Adrenal gland (tissue), 19 donors: ENCODE results near the gene GTPBP3. TPM values are rescaled to one million over a fixed set of nuclear protein-coding genes. Genes with fewer than 3 reads are reported as not detected.
A peak's percentile ranks its signal among the peaks of the same experiment; 100 is the strongest.

ENCODE experiments used
- DNase-seq, 7 donors: peaks; one replicate each; pipeline ENCODE4 v3.0.0-alpha.2; 2019 to 2020
- H3K27ac ChIP-seq, 5 donors: fragments of 200-600 bp; sonication (generic) in 4 of 5; 1 replicate in 3 of 5; 2 replicates in 2 of 5; pipeline versions ENCODE4 v1.5.1 to v1.8.0; 2016 to 2020; ENCODE audit warnings: mild to moderate bottlenecking in 1 of 5
- H3K27me3 ChIP-seq: fragments of 200-600 bp; 2 replicates; pipeline ENCODE4 v1.8.0; 2021
- H3K36me3 ChIP-seq, 2 donors: fragments of 200-600 bp; replicated peaks in 1 of 2; 1 replicate in 1 of 2; 2 replicates in 1 of 2; pipeline versions ENCODE4 v1.5.1 to v1.8.0; 2018 to 2022
- H3K4me1 ChIP-seq, 2 donors: fragments of 200-600 bp; replicated peaks in 1 of 2; 1 replicate in 1 of 2; 2 replicates in 1 of 2; pipeline versions ENCODE4 v1.5.1 to v1.8.0; 2018 to 2021
- H3K4me3 ChIP-seq, 4 donors: fragments of 200-600 bp; sonication (generic) in 3 of 4; one replicate each; pipeline ENCODE4 v1.5.1; 2016 to 2018
- H3K9me3 ChIP-seq, 3 donors: fragments of 200-600 bp; sonication (generic) in 1 of 3; replicated peaks in 1 of 3; 1 replicate in 2 of 3; 2 replicates in 1 of 3; pipeline versions ENCODE4 v1.5.1 to v1.8.0; 2016 to 2021
- POLR2A ChIP-seq, 2 donors: fragments of 450-650 bp; IDR thresholded peaks; one replicate each; pipeline ENCODE4 v1.6.1; 2017; ENCODE audit warnings: antibody characterized with exemption in 2 of 2, mild to moderate bottlenecking in 2 of 2, moderate library complexity in 1 of 2
- WGBS, 4 donors: extraction: QIAGEN DNeasy Blood & Tissue Kit in 2 of 4; methylation state at CpG; one replicate each; pipeline versions ENCODE4 v1.1.5 to v1.1.7; 2013 to 2017; 5-methylcytosine and 5-hydroxymethylcytosine counted together
- intact Hi-C, 2 donors: fragments of 100-400 bp; cut with DNase I; formaldehyde crosslinking; loops; one replicate each; pipeline versions ENCODE4 v1.14.1 to v1.15.0; 2022 to 2023
- long read RNA-seq, 10 donors: library from polyadenylated mRNA in 3 of 10; unstranded in 2 of 10; stranded (forward) in 1 of 10; transcript quantifications; one replicate each; pipeline ENCODE4 v2.0.0 and lab custom pipeline, GENCODE V29; 2021 to 2026
- polyA plus RNA-seq, 3 donors: library from polyadenylated mRNA; stranded (reverse); fragments of 200-250 nt in 2 of 3; fragments of 350-450 nt in 1 of 3; fragmentation: Illumina TruSeq in 1 of 3; extraction: RNeasy Lipid Tissue Mini Kit (QIAGEN cat#74804) in 1 of 3; gene quantifications; one replicate each; pipeline ENCODE4 v1.2.3, GENCODE V29; 2013 to 2014
- total RNA-seq, 9 donors: library from RNA; depleted of rRNA in 4 of 9; stranded (reverse); fragments of >200 nt in 4 of 9; fragments of 120-200 nt in 1 of 9; fragmentation: NEBNext Ultra II Directional in 1 of 9; extraction: Animal tissue kit (Norgen Biotek cat#: 25700) in 1 of 9; gene quantifications; one replicate each; pipeline versions ENCODE4 v1.1.0 to v1.2.4, GENCODE V29; 2013 to 2023
- TF ChIP-seq, protein P1 (sequence below), 6 experiments: fragments of 450-650 bp in 4 of 6; fragments of 200-600 bp in 2 of 6; sonication (generic) in 1 of 6; IDR thresholded peaks; 1 replicate in 5 of 6; 2 replicates in 1 of 6; pipeline versions ENCODE4 v1.5.1 to v1.8.0; 2016 to 2021; ENCODE audit warnings: antibody characterized with exemption in 6 of 6, mild to moderate bottlenecking in 2 of 6, moderate library complexity in 1 of 6
- donor health status: healthy with polysubstance abuse.
- donor health status: Bipolar disorder and iron deficiency.
- donor health status: DM: yes; HTN: yes; CAD: no.
- donor health status: DM: no; HTN: no; CAD: no.
- donor health status: DM: no; HTN: no; CAD: no.
- donor health status: DM: yes; HTN: yes; CAD: no.

The GTPBP3 gene, protein sequence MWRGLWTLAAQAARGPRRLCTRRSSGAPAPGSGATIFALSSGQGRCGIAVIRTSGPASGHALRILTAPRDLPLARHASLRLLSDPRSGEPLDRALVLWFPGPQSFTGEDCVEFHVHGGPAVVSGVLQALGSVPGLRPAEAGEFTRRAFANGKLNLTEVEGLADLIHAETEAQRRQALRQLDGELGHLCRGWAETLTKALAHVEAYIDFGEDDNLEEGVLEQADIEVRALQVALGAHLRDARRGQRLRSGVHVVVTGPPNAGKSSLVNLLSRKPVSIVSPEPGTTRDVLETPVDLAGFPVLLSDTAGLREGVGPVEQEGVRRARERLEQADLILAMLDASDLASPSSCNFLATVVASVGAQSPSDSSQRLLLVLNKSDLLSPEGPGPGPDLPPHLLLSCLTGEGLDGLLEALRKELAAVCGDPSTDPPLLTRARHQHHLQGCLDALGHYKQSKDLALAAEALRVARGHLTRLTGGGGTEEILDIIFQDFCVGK
- 10 to 100 TPM; 11.8 to 50.4 (median 25.6) TPM for total RNA-seq
- polyA plus RNA-seq: 10 to 100 TPM in 2 of 3 donors, 1 to 10 TPM in 1; 5.5 to 36.8 (median 19.0) TPM
- long read RNA-seq, donor 1, partial matches to known transcripts: 0 of 6 reads
- long read RNA-seq, donor 1, other reads (novel, unspliced or antisense): 0 of 6 reads
- long read RNA-seq, donor 2, partial matches to known transcripts: 0 of 3 reads
- long read RNA-seq, donor 2, other reads (novel, unspliced or antisense): 0 of 3 reads
- long read RNA-seq, donor 3, partial matches to known transcripts: 0 of 1 reads
- long read RNA-seq, donor 3, other reads (novel, unspliced or antisense): 0 of 1 reads
- long read RNA-seq, donor 4, partial matches to known transcripts: 0 of 6 reads
- long read RNA-seq, donor 4, other reads (novel, unspliced or antisense): 0 of 6 reads
- long read RNA-seq, donor 5, transcript GTPBP3-201 (9 exons, 2,579 nt): major isoform, 26 of 65 reads
- long read RNA-seq, donor 5, transcript GTPBP3-222 (9 exons, 2,493 nt): minor isoform, 17 of 65 reads
- long read RNA-seq, donor 5, partial matches to known transcripts: 5 of 65 reads
- long read RNA-seq, donor 5, other reads (novel, unspliced or antisense): 14 of 65 reads
- long read RNA-seq, donor 6, partial matches to known transcripts: 0 of 5 reads
- long read RNA-seq, donor 6, other reads (novel, unspliced or antisense): 2 of 5 reads
- long read RNA-seq, donor 7, partial matches to known transcripts: 0 of 3 reads
- long read RNA-seq, donor 7, other reads (novel, unspliced or antisense): 0 of 3 reads
- long read RNA-seq, donor 8, transcript GTPBP3-201 (9 exons, 2,579 nt): major isoform, 6 of 11 reads
- long read RNA-seq, donor 8, partial matches to known transcripts: 0 of 11 reads
- long read RNA-seq, donor 8, other reads (novel, unspliced or antisense): 0 of 11 reads
- long read RNA-seq, donor 9, partial matches to known transcripts: 0 of 1 reads
- long read RNA-seq, donor 9, other reads (novel, unspliced or antisense): 0 of 1 reads
- long read RNA-seq, donor 10, partial matches to known transcripts: 0 of 2 reads
- long read RNA-seq, donor 10, other reads (novel, unspliced or antisense): 0 of 2 reads

DNA sequence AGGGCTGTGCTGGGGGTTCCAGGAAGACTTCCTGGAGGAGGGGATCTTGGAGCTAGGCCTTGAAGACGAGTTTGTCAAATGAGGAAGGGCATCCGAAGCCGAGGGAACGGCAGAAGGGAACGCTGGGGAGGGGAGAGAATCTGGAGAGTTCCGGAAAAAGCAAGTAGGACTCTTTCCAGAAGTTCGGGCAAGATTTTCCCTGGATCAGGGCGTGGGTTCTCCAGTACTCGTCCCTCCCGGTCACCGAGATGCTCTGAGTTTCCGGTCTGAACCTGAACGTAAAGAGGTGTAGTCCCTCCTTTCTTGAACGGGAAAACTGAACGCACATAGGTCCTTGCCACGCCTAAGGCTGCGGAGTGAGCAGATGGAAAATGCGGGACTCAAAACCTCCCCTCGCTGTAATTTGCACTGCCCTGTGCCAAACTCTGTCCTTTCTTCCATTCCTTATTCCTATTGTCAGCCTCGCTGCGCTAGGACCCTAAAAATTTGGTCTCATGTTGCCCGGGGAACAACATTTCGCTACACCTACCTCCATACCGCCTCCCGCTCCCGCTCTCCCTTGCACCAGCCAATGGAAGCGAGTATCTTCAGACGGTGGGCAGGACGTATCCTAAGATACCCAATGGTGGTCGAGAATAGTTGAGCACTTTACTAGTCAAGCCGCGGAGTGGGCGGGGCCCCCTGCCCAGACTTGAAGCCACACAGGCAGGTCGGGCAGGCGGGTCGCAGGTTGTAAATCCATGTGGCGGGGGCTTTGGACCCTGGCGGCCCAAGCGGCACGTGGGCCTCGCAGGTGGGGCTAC lies at the start of gene GTPBP3:
GTPBP3 (plus strand) TSS at position 682 of the 803 bp plus-strand sequence; CDS start at position 741, 59 bp downstream.
- TF ChIP-seq POLR2A (IDR thresholded peaks at IDR 0.05): peak in 1 of 2 donors; percentile 47
- TF ChIP-seq, protein P1, sequence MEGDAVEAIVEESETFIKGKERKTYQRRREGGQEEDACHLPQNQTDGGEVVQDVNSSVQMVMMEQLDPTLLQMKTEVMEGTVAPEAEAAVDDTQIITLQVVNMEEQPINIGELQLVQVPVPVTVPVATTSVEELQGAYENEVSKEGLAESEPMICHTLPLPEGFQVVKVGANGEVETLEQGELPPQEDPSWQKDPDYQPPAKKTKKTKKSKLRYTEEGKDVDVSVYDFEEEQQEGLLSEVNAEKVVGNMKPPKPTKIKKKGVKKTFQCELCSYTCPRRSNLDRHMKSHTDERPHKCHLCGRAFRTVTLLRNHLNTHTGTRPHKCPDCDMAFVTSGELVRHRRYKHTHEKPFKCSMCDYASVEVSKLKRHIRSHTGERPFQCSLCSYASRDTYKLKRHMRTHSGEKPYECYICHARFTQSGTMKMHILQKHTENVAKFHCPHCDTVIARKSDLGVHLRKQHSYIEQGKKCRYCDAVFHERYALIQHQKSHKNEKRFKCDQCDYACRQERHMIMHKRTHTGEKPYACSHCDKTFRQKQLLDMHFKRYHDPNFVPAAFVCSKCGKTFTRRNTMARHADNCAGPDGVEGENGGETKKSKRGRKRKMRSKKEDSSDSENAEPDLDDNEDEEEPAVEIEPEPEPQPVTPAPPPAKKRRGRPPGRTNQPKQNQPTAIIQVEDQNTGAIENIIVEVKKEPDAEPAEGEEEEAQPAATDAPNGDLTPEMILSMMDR (IDR thresholded peaks at IDR 0.05): no peak
- peak within 1 kb of the TSS; percentile 87 to 100 (median 92) for H3K27ac ChIP-seq
- H3K4me1 ChIP-seq: peaks cover 19 to 26% of the 10 kb centered on the region in 2 donors
- no peaks in the 10 kb centered on the region for H3K9me3 ChIP-seq
- peak; percentile 94 to 99 (median 99) for DNase-seq
- H3K36me3 ChIP-seq: no peaks in the 10 kb centered on the region
- H3K4me3 ChIP-seq: peak within 1 kb of the TSS; percentile 63 to 100 (median 74)
- intact Hi-C loops: no loop called here
- H3K27me3 ChIP-seq: no peaks in the 10 kb centered on the region
- 0% methylated on average over 18 to 41 of the region's 41 CpGs for WGBS, 4 donors

DNA sequence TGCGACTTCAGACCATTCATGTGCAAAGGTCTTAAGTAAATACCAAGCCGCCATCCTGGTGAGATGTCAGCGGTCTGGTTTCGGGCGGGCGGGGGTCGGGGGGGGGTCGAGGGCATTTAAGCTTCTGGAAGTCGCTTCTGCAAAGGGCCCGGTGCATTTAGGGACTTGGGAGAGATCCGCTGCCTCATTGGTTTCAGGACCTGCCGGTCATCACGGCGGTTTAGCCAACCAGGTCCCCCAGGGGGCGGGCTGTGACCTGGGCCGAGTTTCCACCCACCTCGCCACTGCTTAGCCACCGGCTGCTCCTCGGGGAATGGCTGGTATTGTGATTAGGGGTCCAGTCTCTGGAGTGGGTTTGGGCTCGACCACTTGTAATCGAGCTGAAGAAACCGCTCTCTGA lies 47.9 kb upstream of the GTPBP3 start:
- 4 to 13% (median 11%) methylated on average over 13 to 22 of the region's 22 CpGs for WGBS, 4 donors
- H3K4me3 ChIP-seq: no peak overlapping the region
- peaks cover 0 to 16% of the 10 kb centered on the region in 2 donors for H3K4me1 ChIP-seq
- peak; percentile 61 to 88 (median 85) for DNase-seq
- no peaks in the 10 kb centered on the region for H3K9me3 ChIP-seq
- intact Hi-C loops: loop anchor here (10.0 kb wide), 2 partner anchors 85 to 515 kb away; no protein-coding TSS in a partner anchor
- H3K27me3 ChIP-seq: no peaks in the 10 kb centered on the region
- H3K27ac ChIP-seq: no peak overlapping the region
- TF ChIP-seq, protein P1 (IDR thresholded peaks at IDR 0.05): peak in 1 of 6 experiments; percentile 14
- TF ChIP-seq POLR2A (IDR thresholded peaks at IDR 0.05): no peak
- peaks cover 0 to 5% of the 10 kb centered on the region in 2 donors for H3K36me3 ChIP-seq

DNA sequence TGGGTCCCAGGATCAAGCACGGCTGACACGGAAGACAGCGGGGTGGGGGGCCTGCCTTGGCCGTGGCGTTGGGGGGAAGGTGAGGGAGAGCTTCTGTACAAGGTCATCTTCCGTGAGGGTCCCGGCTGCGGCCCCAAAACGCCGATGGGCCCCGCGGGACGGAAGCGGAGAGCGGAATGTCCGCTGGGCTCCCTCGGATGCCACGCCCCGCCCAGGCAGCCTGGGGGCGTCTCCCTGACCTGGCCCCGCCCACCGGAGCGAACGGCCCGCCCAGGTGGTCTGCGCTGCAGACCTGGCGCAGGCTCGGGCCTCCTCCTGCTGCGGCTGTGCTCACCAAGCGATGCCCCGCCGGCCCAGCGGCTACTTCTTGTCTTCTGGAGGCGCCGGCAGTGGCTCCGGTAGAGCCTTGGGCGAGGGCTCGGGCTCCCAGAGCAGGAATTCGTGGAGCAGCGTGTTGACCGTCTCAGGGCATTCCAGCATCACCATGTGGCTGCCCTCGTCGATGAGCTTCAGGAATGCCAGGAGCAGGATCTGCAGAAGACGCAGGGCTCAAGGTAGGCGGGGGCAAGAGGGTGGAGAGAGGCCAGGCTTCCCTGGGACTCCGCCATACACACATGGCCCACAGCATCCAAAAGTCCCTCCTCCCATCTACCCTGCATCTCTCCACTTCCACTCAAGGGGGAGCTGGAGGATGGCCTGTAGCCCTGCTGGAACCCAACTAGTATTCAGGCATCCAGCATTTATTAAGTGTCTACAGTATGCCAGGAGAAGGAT lies 44.9 kb upstream of the GTPBP3 start:
- Histone ChIP-seq H3K4me3 (peak overlapping the region in 2 of 4 donors; percentile 10 to 54), H3K4me1 (peaks cover 7 to 24% of the 10 kb centered on the region in 2 donors), H3K36me3 (peaks cover 0 to 7% of the 10 kb centered on the region in 2 donors), H3K27me3 (no peaks in the 10 kb centered on the region), H3K27ac (peak overlapping the region in 4 of 5 donors; percentile 3 to 84 (median 49)), H3K9me3 (no peaks in the 10 kb centered on the region)
- DNase-seq: peak; percentile 67 to 85 (median 76)
- 1 to 17% (median 6%) methylated on average over 10 to 46 of the region's 46 CpGs for WGBS, 4 donors
- intact Hi-C loops: loop anchor here in 1 of 2 donors (10.0 kb wide), 1 partner anchor 92 kb away; no protein-coding TSS in a partner anchor
- TF ChIP-seq, protein P1 (IDR thresholded peaks at IDR 0.05): peak; percentile 13 to 89 (median 67)
- TF ChIP-seq POLR2A (IDR thresholded peaks at IDR 0.05): no peak
